Neural cell (in vitro differentiated cells): ENCODE measurements around the gene REEP5.

ENCODE experiments used
- EZH2 ChIP-seq: fragments of 200-600, 300-800 bp; shearing (Covaris generic), sonication (generic); IDR thresholded peaks from 2 replicates; pipeline ENCODE4 v1.6.1; 2014; ENCODE audit warnings: antibody characterized with exemption, low read length, borderline replicate concordance, mild to moderate bottlenecking; ENCODE audit not compliant: insufficient read depth, poor library complexity, severe bottlenecking
- TAF1 ChIP-seq: IDR thresholded peaks from 2 replicates; pipeline ENCODE4 v1.6.1; 2012; ENCODE audit warnings: low read depth
- TF ChIP-seq, protein P1 (sequence below): fragments of 450-650 bp; IDR thresholded peaks from 2 replicates; pipeline ENCODE4 v1.5.1; 2014; ENCODE audit warnings: antibody characterized with exemption, mild to moderate bottlenecking, moderate library complexity; ENCODE audit not compliant: poor library complexity, severe bottlenecking

DNA sequence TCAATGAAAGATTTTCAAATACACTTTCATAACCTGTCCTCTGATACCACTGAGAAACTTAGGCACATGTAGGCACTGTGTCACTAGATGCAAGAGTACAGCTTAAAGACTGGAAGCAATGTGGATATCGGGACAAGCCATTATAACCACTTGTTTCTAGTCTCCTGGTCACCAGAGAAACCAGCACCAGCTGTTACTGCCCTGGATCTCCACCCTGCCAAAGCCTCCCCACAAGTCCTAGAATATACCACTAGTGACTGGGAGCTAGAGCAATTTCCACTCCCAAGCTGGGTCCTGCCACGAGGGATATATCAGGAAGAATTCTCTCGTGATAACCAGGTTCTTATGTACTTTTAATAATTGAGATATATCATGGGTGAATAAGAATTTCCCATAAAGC, 19.5 kb downstream of the REEP5 start:
- TF ChIP-seq TAF1 (no peak), EZH2 (no peak)
- TF ChIP-seq, protein P1, sequence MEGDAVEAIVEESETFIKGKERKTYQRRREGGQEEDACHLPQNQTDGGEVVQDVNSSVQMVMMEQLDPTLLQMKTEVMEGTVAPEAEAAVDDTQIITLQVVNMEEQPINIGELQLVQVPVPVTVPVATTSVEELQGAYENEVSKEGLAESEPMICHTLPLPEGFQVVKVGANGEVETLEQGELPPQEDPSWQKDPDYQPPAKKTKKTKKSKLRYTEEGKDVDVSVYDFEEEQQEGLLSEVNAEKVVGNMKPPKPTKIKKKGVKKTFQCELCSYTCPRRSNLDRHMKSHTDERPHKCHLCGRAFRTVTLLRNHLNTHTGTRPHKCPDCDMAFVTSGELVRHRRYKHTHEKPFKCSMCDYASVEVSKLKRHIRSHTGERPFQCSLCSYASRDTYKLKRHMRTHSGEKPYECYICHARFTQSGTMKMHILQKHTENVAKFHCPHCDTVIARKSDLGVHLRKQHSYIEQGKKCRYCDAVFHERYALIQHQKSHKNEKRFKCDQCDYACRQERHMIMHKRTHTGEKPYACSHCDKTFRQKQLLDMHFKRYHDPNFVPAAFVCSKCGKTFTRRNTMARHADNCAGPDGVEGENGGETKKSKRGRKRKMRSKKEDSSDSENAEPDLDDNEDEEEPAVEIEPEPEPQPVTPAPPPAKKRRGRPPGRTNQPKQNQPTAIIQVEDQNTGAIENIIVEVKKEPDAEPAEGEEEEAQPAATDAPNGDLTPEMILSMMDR, result no peak
